T-helper 1 cell treated with Interleukin-12 subunit alpha and Interleukin-12 subunit beta and Interleukin-4 antibody, amounts not matched to agents 30 μg/mL and 1 μg/mL, for 36 hours (primary cell): ENCODE data around the gene RMP24.
A peak's percentile ranks its signal among the peaks of the same experiment; 100 is the strongest.
"Not testable (repeated sequence)": the region's sequence is repeated elsewhere in the genome, so short reads cannot be mapped to it uniquely, and the experiment has no call there.

Source experiments
- H3K27ac Mint-ChIP-seq: one replicate; pipeline ENCODE4 v1.8.0; 2021; ENCODE audit warnings: mild to moderate bottlenecking, mixed read lengths
- H3K27me3 Mint-ChIP-seq: one replicate; pipeline ENCODE4 v1.8.0; 2021; ENCODE audit warnings: low read depth, mixed read lengths
- H3K36me3 Mint-ChIP-seq: one replicate; pipeline ENCODE4 v1.8.0; 2021; ENCODE audit warnings: low read depth, mixed read lengths
- H3K4me1 Mint-ChIP-seq: one replicate; pipeline ENCODE4 v1.8.0; 2021; ENCODE audit warnings: low read depth, mixed read lengths
- H3K4me3 Mint-ChIP-seq: one replicate; pipeline ENCODE4 v1.8.0; 2021; ENCODE audit warnings: mild to moderate bottlenecking, moderate library complexity, mixed read lengths
- H3K9me3 Mint-ChIP-seq: one replicate; pipeline ENCODE4 v1.8.0; 2021; ENCODE audit warnings: mixed read lengths

The RMP24 gene

DNA sequence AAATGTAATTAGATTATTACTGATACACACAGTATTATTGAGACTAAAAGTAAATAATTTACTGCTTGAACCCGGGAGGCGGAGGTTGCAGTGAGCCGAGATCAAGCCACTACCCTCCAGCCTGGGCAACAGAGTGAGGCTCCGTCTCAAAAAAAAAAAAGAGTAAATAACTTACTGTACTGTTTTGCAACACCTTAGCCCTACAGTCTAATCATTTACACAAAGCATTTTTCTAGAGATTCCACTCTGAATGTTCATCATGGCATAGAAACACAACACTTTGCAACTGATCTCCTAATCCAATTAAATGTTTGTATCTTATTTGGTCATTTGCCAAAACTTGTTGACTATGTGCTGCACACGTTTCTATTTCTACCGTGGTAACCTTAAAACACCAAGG lies 23.4 kb upstream of the RMP24 start:
- peaks cover 3% of the 10 kb centered on the region for H3K4me1 Mint-ChIP-seq
- no peak overlapping the region for H3K4me3 Mint-ChIP-seq
- no peaks in the 10 kb centered on the region for H3K9me3 Mint-ChIP-seq
- H3K27me3 Mint-ChIP-seq, result peaks cover 10% of the 10 kb centered on the region
- no peaks in the 10 kb centered on the region for H3K36me3 Mint-ChIP-seq
- no peak overlapping the region for H3K27ac Mint-ChIP-seq

GRCh38 chr18:35949903-35950627 lies 22.4 kb upstream of the RMP24 start:
- Mint-ChIP-seq H3K4me1 (peaks cover 3% of the 10 kb centered on the region), H3K4me3 (peak overlapping the region; percentile 80), H3K27ac (no peak overlapping the region), H3K9me3 (no peaks in the 10 kb centered on the region), H3K36me3 (no peaks in the 10 kb centered on the region), H3K27me3 (peaks cover 10% of the 10 kb centered on the region)

DNA sequence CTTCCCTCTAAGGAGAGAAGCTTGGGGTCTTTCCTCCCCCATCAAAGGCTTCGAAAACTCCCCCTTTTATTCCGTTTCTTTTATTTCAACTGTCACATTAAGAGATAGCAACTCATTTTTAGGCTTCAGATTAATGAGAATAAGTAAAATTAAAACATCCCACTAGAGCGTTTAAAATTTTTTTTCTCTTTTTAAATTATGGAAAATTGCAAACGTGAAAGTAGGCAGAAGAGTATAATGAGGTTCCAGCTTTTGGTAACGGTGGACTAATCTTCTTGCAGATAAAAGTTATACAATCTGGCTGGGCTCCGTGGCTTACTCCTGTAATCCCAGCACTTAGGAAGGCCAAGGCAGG lies 21.9 kb upstream of the RMP24 start:
- Mint-ChIP-seq H3K4me1 (peaks cover 3% of the 10 kb centered on the region), H3K36me3 (no peaks in the 10 kb centered on the region), H3K27ac (no peak overlapping the region), H3K4me3 (peak overlapping the region; percentile 80), H3K9me3 (no peaks in the 10 kb centered on the region), H3K27me3 (peaks cover 10% of the 10 kb centered on the region)

DNA sequence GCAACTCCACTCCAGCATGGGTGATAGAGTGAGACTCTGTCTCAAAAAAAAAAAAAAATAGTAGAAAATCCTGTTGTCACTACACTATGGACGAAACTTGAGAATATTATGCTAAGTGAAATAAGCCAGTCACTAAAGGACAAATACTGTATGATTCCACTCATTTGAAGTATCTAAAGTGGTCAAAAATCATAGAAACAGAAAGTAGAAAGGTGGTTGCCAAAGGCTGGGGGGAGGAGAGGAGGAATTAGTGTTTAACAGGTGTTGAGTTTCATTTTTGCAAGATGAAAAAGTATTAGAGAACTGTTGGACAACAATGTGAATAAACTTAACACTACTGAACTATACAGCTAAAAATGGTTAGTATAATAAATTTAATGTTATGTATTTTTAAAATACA lies 18.8 kb upstream of the RMP24 start:
- no peak overlapping the region for H3K4me3 Mint-ChIP-seq
- no peak overlapping the region for H3K27ac Mint-ChIP-seq
- H3K4me1 Mint-ChIP-seq, result peaks cover 3% of the 10 kb centered on the region
- no peaks in the 10 kb centered on the region for H3K9me3 Mint-ChIP-seq
- peaks cover 35% of the 10 kb centered on the region for H3K27me3 Mint-ChIP-seq
- H3K36me3 Mint-ChIP-seq, result no peaks in the 10 kb centered on the region

DNA sequence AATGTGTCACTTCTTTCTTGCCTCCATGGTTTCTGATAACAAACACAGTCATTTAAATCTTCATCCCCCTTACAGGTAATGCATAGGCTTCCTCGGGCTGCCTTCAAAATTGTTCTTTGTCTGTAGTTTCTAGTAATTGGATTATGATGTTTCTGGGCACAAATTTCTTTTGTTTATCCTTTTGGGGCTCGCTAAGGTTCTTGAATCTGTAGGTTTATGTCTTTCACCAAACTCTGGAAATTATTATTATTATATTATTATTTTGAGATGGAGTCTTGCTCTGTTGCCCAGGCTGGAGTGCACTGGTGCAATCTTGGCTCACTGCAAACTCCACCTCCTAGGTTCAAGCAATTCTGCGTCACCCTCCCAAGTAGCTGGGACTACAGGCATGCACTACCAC lies 16.3 kb upstream of the RMP24 start:
- Mint-ChIP-seq H3K9me3 (no peaks in the 10 kb centered on the region), H3K4me1 (no peaks in the 10 kb centered on the region), H3K36me3 (no peaks in the 10 kb centered on the region), H3K4me3 (no peak overlapping the region), H3K27me3 (peaks cover 33% of the 10 kb centered on the region), H3K27ac (no peak overlapping the region)

DNA sequence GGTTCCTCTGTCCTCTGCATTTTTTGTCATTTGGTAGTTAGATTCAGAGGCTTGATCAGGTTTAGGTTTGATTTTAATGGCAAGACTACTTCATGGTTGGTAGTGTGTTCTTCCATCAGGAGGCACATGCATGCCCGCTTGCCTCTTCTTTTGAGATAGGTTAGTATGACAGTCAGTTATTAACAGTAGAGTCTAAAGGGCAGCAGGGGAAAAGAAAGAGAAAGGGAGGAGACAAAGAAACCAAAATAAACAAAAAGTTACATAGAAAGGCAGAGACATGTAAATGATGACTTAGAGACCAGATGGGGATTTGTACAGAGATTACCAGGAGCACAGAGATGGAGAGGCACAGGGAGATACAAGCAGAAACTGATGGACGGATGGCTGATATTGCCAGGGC lies 10.2 kb upstream of the RMP24 start:
- peaks cover 25% of the 10 kb centered on the region for H3K27me3 Mint-ChIP-seq
- no peak overlapping the region for H3K4me3 Mint-ChIP-seq
- H3K27ac Mint-ChIP-seq, result no peak overlapping the region
- peaks cover 3% of the 10 kb centered on the region for H3K4me1 Mint-ChIP-seq
- H3K9me3 Mint-ChIP-seq, result no peaks in the 10 kb centered on the region
- no peaks in the 10 kb centered on the region for H3K36me3 Mint-ChIP-seq

- Mint-ChIP-seq H3K4me3 (no peak overlapping the region), H3K9me3 (no peaks in the 10 kb centered on the region), H3K4me1 (peaks cover 8% of the 10 kb centered on the region), H3K27ac (no peak overlapping the region), H3K36me3 (peaks cover 3% of the 10 kb centered on the region), H3K27me3 (peaks cover 7% of the 10 kb centered on the region)
Measured at GRCh38 chr18:35964319-35964718, 8.2 kb upstream of the RMP24 start.

DNA sequence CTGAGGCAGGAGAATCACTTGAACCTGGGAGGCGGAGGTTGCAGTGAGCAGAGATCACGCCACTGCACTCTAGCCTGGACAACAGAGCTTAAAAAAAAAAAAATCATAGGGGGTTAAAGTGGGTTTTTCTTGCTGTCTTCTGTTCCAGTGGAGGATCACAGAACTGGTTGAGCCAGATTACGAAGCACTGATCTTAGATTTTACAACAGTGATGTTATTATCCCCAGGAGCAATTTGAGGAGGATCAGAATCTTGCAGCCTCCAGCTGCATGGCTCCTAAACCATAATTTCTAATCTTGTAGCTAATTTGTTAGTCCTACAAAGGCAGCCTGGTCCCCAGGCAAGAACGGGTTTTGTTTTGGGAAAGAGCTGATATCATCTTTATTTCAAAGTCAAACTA lies 4.6 kb upstream of the RMP24 start:
- not testable (repeated sequence) for H3K4me3 Mint-ChIP-seq, H3K9me3 Mint-ChIP-seq, H3K36me3 Mint-ChIP-seq, H3K27me3 Mint-ChIP-seq
- Mint-ChIP-seq H3K4me1 (peaks cover 19% of the 10 kb centered on the region), H3K27ac (peak overlapping the region; percentile 21)

GRCh38 chr18:35968278-35968880 lies 4.1 kb upstream of the RMP24 start:
- Mint-ChIP-seq H3K27ac (peak overlapping the region; percentile 21), H3K4me1 (peaks cover 25% of the 10 kb centered on the region), H3K36me3 (peaks cover 11% of the 10 kb centered on the region), H3K4me3 (no peak overlapping the region), H3K9me3 (no peaks in the 10 kb centered on the region), H3K27me3 (no peaks in the 10 kb centered on the region)

GRCh38 chr18:35969676-35970075 lies 2.8 kb upstream of the RMP24 start:
- Mint-ChIP-seq H3K9me3 (no peaks in the 10 kb centered on the region), H3K36me3 (peaks cover 17% of the 10 kb centered on the region), H3K4me1 (peaks cover 36% of the 10 kb centered on the region), H3K27me3 (no peaks in the 10 kb centered on the region), H3K27ac (peak overlapping the region; percentile 58), H3K4me3 (peak overlapping the region; percentile 50)

DNA sequence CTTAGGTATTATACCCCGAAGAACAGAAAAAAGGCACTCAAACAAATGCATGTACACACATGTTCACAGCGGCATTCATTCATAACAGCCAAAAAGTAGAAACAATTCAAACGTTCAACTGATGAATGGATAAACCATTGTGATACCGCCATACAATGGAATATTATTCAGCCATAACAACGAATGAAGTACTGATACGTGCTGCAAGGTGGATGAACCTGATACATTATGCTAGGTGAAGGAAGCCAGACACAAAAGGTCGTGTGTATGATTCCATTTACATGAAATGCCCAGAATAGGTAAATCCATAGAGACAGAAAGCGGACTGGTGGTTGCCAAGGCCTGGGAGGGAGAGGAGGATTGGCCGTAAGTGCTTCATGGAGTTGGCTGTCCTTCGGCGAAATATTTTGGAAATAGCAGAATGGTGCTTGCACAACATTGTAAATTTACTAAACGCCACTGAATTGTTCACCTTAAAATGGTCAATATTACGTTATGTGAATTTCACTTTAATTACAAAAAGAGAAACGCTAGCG lies 750 bp upstream of the RMP24 start:
- peaks cover 27% of the 10 kb centered on the region for H3K36me3 Mint-ChIP-seq
- H3K27me3 Mint-ChIP-seq, result no peaks in the 10 kb centered on the region
- H3K9me3 Mint-ChIP-seq, result no peaks in the 10 kb centered on the region
- peaks cover 37% of the 10 kb centered on the region for H3K4me1 Mint-ChIP-seq
- H3K4me3 Mint-ChIP-seq, result peak overlapping the region; percentile 95
- H3K27ac Mint-ChIP-seq, result peak overlapping the region; percentile 93

GRCh38 chr18:35973650-35974049 lies 1.2 kb downstream of the RMP24 start:
- Mint-ChIP-seq H3K27ac (peak overlapping the region; percentile 93), H3K9me3 (no peaks in the 10 kb centered on the region), H3K27me3 (no peaks in the 10 kb centered on the region), H3K36me3 (peaks cover 40% of the 10 kb centered on the region), H3K4me1 (peaks cover 32% of the 10 kb centered on the region), H3K4me3 (peak overlapping the region; percentile 95)

DNA sequence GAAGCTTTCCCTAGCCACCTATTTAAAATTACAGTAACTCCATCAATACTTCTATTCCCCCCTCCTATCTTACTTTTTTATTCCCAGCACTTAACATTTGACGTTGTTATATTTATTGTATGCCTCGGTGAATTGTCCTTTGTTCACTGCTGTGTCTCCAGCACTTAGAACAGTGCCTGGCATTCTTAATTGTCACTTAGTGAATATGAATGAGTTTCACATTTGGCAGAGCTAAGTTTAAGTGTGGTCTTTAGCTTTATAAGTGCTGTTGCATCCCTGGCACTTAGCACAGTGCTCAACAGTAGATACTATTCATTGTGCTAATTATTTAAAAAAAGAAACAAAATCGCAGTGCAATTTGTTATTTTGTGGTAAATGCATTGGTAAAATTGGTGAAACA lies 1.7 kb downstream of the RMP24 start:
- no peaks in the 10 kb centered on the region for H3K9me3 Mint-ChIP-seq
- no peaks in the 10 kb centered on the region for H3K27me3 Mint-ChIP-seq
- peaks cover 32% of the 10 kb centered on the region for H3K4me1 Mint-ChIP-seq
- peak overlapping the region; percentile 95 for H3K4me3 Mint-ChIP-seq
- H3K27ac Mint-ChIP-seq, result peak overlapping the region; percentile 93
- H3K36me3 Mint-ChIP-seq, result peaks cover 43% of the 10 kb centered on the region

- Mint-ChIP-seq H3K9me3 (no peaks in the 10 kb centered on the region), H3K27ac (no peak overlapping the region), H3K4me3 (no peak overlapping the region), H3K4me1 (peaks cover 5% of the 10 kb centered on the region), H3K36me3 (peaks cover 53% of the 10 kb centered on the region), H3K27me3 (no peaks in the 10 kb centered on the region)
Measured at GRCh38 chr18:35979112-35979511, 6.6 kb downstream of the RMP24 start.

DNA sequence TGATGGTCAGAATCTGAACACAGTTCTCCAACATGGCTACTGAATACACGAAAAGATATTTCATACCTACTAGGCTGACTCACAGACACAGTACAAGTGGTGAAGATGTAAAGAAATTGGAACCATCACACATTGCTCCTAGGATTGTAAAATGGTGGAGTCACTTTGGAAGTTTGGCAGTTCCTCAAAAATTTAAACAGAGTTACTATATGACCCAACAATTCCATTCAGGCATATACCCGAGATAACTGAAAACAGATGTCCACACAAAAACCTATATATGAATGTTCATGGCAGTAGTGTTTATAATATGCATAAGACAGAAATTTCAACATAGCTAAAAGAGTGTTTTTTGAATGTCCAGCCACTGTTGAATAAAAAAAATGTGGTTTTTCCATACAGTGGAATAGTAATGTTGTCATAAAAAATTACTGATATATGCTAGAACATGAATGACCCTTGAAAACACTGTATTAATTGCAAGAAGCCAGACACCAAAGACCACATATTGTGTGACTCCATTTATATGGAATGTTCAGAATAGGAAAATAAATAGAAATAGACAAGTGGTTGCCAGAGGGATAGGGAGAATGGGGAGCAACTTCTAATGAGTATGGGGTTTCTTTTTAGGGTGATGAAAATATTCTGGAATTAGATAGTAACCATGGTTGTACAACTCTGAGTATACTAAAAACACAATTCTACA lies 10.1 kb downstream of the RMP24 start:
- Mint-ChIP-seq H3K27ac (no peak overlapping the region), H3K4me1 (no peaks in the 10 kb centered on the region), H3K36me3 (peaks cover 48% of the 10 kb centered on the region), H3K27me3 (no peaks in the 10 kb centered on the region), H3K9me3 (no peaks in the 10 kb centered on the region), H3K4me3 (no peak overlapping the region)
